Sigmoid colon (tissue), 7 donors: ENCODE data around the gene TCTN1. TPM values are rescaled to one million over a fixed set of nuclear protein-coding genes. Genes with fewer than 3 reads are reported as not detected.

Experiments used
- DNase-seq: peaks from one replicate; pipeline ENCODE4 v3.0.0-alpha.2; 2019
- H3K27ac ChIP-seq, 4 donors: fragments of 200-600 bp; sonication (generic); one replicate each; pipeline ENCODE4 v1.5.1; 2016 to 2019; ENCODE audit warnings: mild to moderate bottlenecking in 1 of 4
- H3K27me3 ChIP-seq, 3 donors: fragments of 200-600 bp; sonication (generic); one replicate each; pipeline ENCODE4 v1.5.1; 2019; ENCODE audit warnings: mild to moderate bottlenecking in 1 of 3
- H3K36me3 ChIP-seq, 4 donors: fragments of 200-600 bp; sonication (generic); one replicate each; pipeline ENCODE4 v1.5.1; 2016 to 2019
- H3K4me1 ChIP-seq, 4 donors: fragments of 200-600 bp; sonication (generic); one replicate each; pipeline ENCODE4 v1.5.1; 2017 to 2019
- H3K4me3 ChIP-seq, 4 donors: fragments of 200-600 bp; sonication (generic); one replicate each; pipeline ENCODE4 v1.5.1; 2017 to 2019; ENCODE audit warnings: mild to moderate bottlenecking in 2 of 4, moderate library complexity in 1 of 4
- H3K9me3 ChIP-seq, 4 donors: fragments of 200-600 bp in 3 of 4; sonication (generic) in 3 of 4; one replicate each; pipeline versions ENCODE4 v1.5.1 to v1.6.1; 2013 to 2019
- CTCF ChIP-seq, 4 experiments: fragments of 450-650 bp in 3 of 4; fragments of 200-600 bp in 1 of 4; IDR thresholded peaks; one replicate each; pipeline ENCODE4 v1.5.1; 2016 to 2019; ENCODE audit warnings: antibody characterized with exemption in 4 of 4, mild to moderate bottlenecking in 3 of 4, moderate library complexity in 2 of 4
- EP300 ChIP-seq, 4 donors: sonication (generic); formaldehyde crosslinking; IDR thresholded peaks; one replicate each; pipeline ENCODE4 v1.6.1; 2017; ENCODE audit warnings: antibody characterized with exemption in 4 of 4
- POLR2A ChIP-seq, 2 donors: fragments of 450-650 bp; IDR thresholded peaks; one replicate each; pipeline ENCODE4 v1.6.1; 2016; ENCODE audit warnings: antibody characterized with exemption in 2 of 2, mild to moderate bottlenecking in 2 of 2, moderate library complexity in 2 of 2
- POLR2AphosphoS5 ChIP-seq, 4 donors: sonication (generic); formaldehyde crosslinking; IDR thresholded peaks; one replicate each; pipeline ENCODE4 v1.6.1; 2017; ENCODE audit warnings: antibody characterized with exemption in 4 of 4
- WGBS, 2 donors: extraction: QIAGEN DNeasy Blood & Tissue Kit; methylation state at CpG; one replicate each; pipeline ENCODE4 v1.1.7; 2013; 5-methylcytosine and 5-hydroxymethylcytosine counted together
- intact Hi-C: fragments of 100-400 bp; cut with DNase I; formaldehyde crosslinking; loops from one replicate; pipeline ENCODE4 v1.15.1; 2023
- polyA plus RNA-seq, 3 donors: library from polyadenylated mRNA; stranded (reverse); fragments of 200-250 nt; gene quantifications; one replicate each; pipeline ENCODE4 v1.2.3, GENCODE V29; 2013
- total RNA-seq, 4 donors: library from RNA; depleted of rRNA; stranded (reverse); fragments of >200 nt; gene quantifications; one replicate each; pipeline ENCODE4 v1.1.0, GENCODE V29; 2016
- donor health status: healthy with polysubstance abuse.
- donor health status: Bipolar disorder and iron deficiency.
- donor health status: healthy.

TCTN1 gene
- total and polyA plus RNA-seq, 7 donors: 0.92 to 38.6 (median 34.6) TPM

- H3K27me3 ChIP-seq: no peaks in the 10 kb centered on the region
- H3K36me3 ChIP-seq: peaks cover 0 to 28% (median 2%) of the 10 kb centered on the region in 4 donors
- H3K4me3 ChIP-seq: no peak overlapping the region
- H3K9me3 ChIP-seq: no peaks in the 10 kb centered on the region
- TF ChIP-seq CTCF (IDR thresholded peaks at IDR 0.05): no peak
- no peak for TF ChIP-seq EP300 (IDR thresholded peaks at IDR 0.05)
- no peak for TF ChIP-seq POLR2AphosphoS5 (IDR thresholded peaks at IDR 0.05)
- no peak for TF ChIP-seq POLR2A (IDR thresholded peaks at IDR 0.05)
- H3K27ac ChIP-seq: no peak overlapping the region
- intact Hi-C loops: no loop called here
- peaks cover 0 to 5% (median 0%) of the 10 kb centered on the region in 4 donors for H3K4me1 ChIP-seq
- no peak for DNase-seq
- WGBS, 2 donors: 95 to 96% methylated on average over 3 of the region's 3 CpGs
Observed at GRCh38 chr12:110622582-110622981, 8.7 kb downstream of the TCTN1 start.

GRCh38 chr12:110627500-110628195 lies 13.7 kb downstream of the TCTN1 start:
- no peak for TF ChIP-seq POLR2A (IDR thresholded peaks at IDR 0.05)
- TF ChIP-seq POLR2AphosphoS5 (IDR thresholded peaks at IDR 0.05): no peak
- no peak for TF ChIP-seq EP300 (IDR thresholded peaks at IDR 0.05)
- TF ChIP-seq CTCF (IDR thresholded peaks at IDR 0.05): no peak
- no peak overlapping the region for H3K4me3 ChIP-seq
- intact Hi-C loops: no loop called here
- 63 to 83% methylated on average over 8 of the region's 8 CpGs for WGBS, 2 donors
- peaks cover 0 to 5% (median 0%) of the 10 kb centered on the region in 4 donors for H3K4me1 ChIP-seq
- no peaks in the 10 kb centered on the region for H3K9me3 ChIP-seq
- no peak overlapping the region for H3K27ac ChIP-seq
- no peaks in the 10 kb centered on the region for H3K27me3 ChIP-seq
- no peak for DNase-seq
- peaks cover 0 to 66% (median 11%) of the 10 kb centered on the region in 4 donors for H3K36me3 ChIP-seq

GRCh38 chr12:110635055-110635454 lies 21.1 kb downstream of the TCTN1 start:
- no peak overlapping the region for H3K4me3 ChIP-seq
- H3K4me1 ChIP-seq: peaks cover 0 to 17% (median 9%) of the 10 kb centered on the region in 4 donors
- H3K36me3 ChIP-seq: peaks cover 0 to 49% (median 10%) of the 10 kb centered on the region in 4 donors
- H3K27me3 ChIP-seq: no peaks in the 10 kb centered on the region
- intact Hi-C loops: no loop called here
- DNase-seq: no peak
- TF ChIP-seq POLR2A (IDR thresholded peaks at IDR 0.05) (no peak), CTCF (IDR thresholded peaks at IDR 0.05) (no peak), POLR2AphosphoS5 (IDR thresholded peaks at IDR 0.05) (no peak), EP300 (IDR thresholded peaks at IDR 0.05) (no peak)
- H3K27ac ChIP-seq: no peak overlapping the region
- H3K9me3 ChIP-seq: no peaks in the 10 kb centered on the region

- H3K4me1 ChIP-seq: peaks cover 0 to 31% (median 12%) of the 10 kb centered on the region in 4 donors
- DNase-seq: no peak
- intact Hi-C loops: no loop called here
- H3K27me3 ChIP-seq: no peaks in the 10 kb centered on the region
- WGBS, 2 donors: 87 to 96% methylated on average over 5 of the region's 5 CpGs
- no peak overlapping the region for H3K27ac ChIP-seq
- peaks cover 0 to 37% (median 10%) of the 10 kb centered on the region in 4 donors for H3K36me3 ChIP-seq
- H3K4me3 ChIP-seq: no peak overlapping the region
- no peaks in the 10 kb centered on the region for H3K9me3 ChIP-seq
- no peak for TF ChIP-seq POLR2AphosphoS5 (IDR thresholded peaks at IDR 0.05)
- TF ChIP-seq EP300 (IDR thresholded peaks at IDR 0.05): no peak
- no peak for TF ChIP-seq CTCF (IDR thresholded peaks at IDR 0.05)
- TF ChIP-seq POLR2A (IDR thresholded peaks at IDR 0.05): no peak
Observed at GRCh38 chr12:110636516-110636915, 22.6 kb downstream of the TCTN1 start.
